Activated CD4-positive, alpha-beta T cell treated with anti-CD3 and anti-CD28 coated beads for 36 hours (primary cell): ENCODE data around the gene PVRIG. TPM values are rescaled to one million over a fixed set of nuclear protein-coding genes. Genes with fewer than 3 reads are reported as not detected.
"Not testable (repeated sequence)": the region's sequence is repeated elsewhere in the genome, so short reads cannot be mapped to it uniquely, and the experiment has no call there.

Experiments
- ATAC-seq: fragments of 200-7000 bp; cut with Tn5 transposase; one replicate; pipeline ENCODE4 v1.10.0; 2021; ENCODE audit warnings: mild to moderate bottlenecking, moderate library complexity
- CTCF ChIA-PET: fragments of 350-600 bp; sonication (Branson Sonifier 250); formaldehyde crosslinking; loops from one replicate; lab custom pipeline; 2021; ENCODE audit warnings: antibody characterized with exemption; lab: Charles Lee
- POLR2A ChIA-PET: fragments of 350-600 bp; sonication (Branson Sonifier 250); formaldehyde crosslinking; loops from one replicate; lab custom pipeline; 2021; ENCODE audit warnings: antibody characterized with exemption, inconsistent platforms; lab: Charles Lee
- DNase-seq: peaks from one replicate; pipeline ENCODE4 v3.0.0-alpha.2; 2020
- H3K27ac Mint-ChIP-seq: one replicate; pipeline ENCODE4 v1.8.0; 2021; ENCODE audit warnings: mixed read lengths
- H3K27me3 Mint-ChIP-seq: one replicate; pipeline ENCODE4 v1.8.0; 2021; ENCODE audit warnings: mixed read lengths
- H3K36me3 Mint-ChIP-seq: one replicate; pipeline ENCODE4 v1.8.0; 2021; ENCODE audit warnings: low read depth, mixed read lengths
- H3K4me1 Mint-ChIP-seq: one replicate; pipeline ENCODE4 v1.8.0; 2021; ENCODE audit warnings: mixed read lengths
- H3K4me3 Mint-ChIP-seq: one replicate; pipeline ENCODE4 v1.8.0; 2021; ENCODE audit warnings: mild to moderate bottlenecking, moderate library complexity, mixed read lengths
- H3K9me3 Mint-ChIP-seq: one replicate; pipeline ENCODE4 v1.8.0; 2021; ENCODE audit warnings: low read depth, mixed read lengths
- intact Hi-C, 2 experiments: fragments of 100-400 bp; cut with DNase I in 1 of 2; cut with micrococcal nuclease in 1 of 2; formaldehyde crosslinking; loops; one replicate each; pipeline versions ENCODE4 v1.14.2 to v1.15.1; 2022 to 2024; cut with DNase I, micrococcal nuclease
- total RNA-seq, 2 experiments: library from RNA; stranded (reverse); gene quantifications; one replicate each; pipeline ENCODE4 v1.2.3, GENCODE V29; 2021

Gene PVRIG
- total RNA-seq, 2 experiments from 2014 or later = 26.9 to 27.7 TPM

- Mint-ChIP-seq H3K27ac (peak overlapping the region; percentile 8), H3K4me1 (peaks cover 29% of the 10 kb centered on the region), H3K36me3 (peaks cover 52% of the 10 kb centered on the region)
- DNase-seq, H3K4me3 Mint-ChIP-seq, ATAC-seq, POLR2A ChIA-PET, H3K27me3 Mint-ChIP-seq, CTCF ChIA-PET, H3K9me3 Mint-ChIP-seq: not testable (repeated sequence)
- intact Hi-C loops = loop anchor here (5.0 kb wide), 2 partner anchors 93 to 213 kb away; no protein-coding TSS in a partner anchor
These were observed 5.1 kb downstream of the PVRIG start for GRCh38 chr7:100224891-100225290.

DNA sequence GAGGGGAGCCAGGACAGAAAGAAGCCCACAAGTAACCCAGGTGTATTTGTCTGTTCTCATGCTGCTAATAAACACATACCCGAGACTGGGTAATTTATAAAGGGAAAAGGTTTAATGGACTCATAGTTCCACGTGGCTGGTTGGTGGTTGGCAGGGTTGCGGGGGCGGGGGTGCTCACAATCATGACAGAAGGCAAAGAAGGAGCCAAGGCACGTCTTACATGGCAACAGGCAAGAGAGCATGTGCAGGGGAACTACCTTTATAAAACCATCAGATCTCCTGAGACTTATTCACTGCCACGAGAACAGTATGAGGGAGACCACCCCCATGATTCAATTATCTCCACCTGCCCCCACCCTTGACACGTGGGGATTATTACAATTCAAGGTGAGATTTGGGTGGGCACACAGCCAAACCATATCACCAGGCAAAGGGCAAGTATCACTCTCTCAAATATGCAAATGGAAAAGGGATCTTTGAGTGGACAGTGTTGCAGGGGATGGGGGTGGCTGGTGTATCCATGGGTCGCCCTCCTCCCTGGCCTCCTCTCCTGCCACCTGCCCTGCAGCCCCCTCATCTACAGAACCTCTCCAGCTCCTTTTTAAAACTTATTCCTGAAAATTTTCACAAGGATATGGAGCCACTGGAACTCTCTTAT lies 15.0 kb downstream of the PVRIG start:
- CTCF ChIA-PET = interaction anchor here (0.6 to 0.9 kb wide), 2 partner anchors 181 to 378 kb away, joined by 3 read pairs; partner anchors contain the start of gene MOSPD3
- Mint-ChIP-seq H3K4me1 (peaks cover 19% of the 10 kb centered on the region), H3K27ac (peak overlapping the region; percentile 63), H3K36me3 (peaks cover 28% of the 10 kb centered on the region)
- H3K27me3 Mint-ChIP-seq, intact Hi-C loops, H3K9me3 Mint-ChIP-seq, POLR2A ChIA-PET, H3K4me3 Mint-ChIP-seq: not testable (repeated sequence)
- ATAC-seq (peak; percentile 35), DNase-seq (peak; percentile 77)

- peak; percentile 13 for ATAC-seq
- peak overlapping the region; percentile 47 for H3K27ac Mint-ChIP-seq
- H3K27me3 Mint-ChIP-seq, H3K9me3 Mint-ChIP-seq, CTCF ChIA-PET, H3K4me3 Mint-ChIP-seq, intact Hi-C loops, H3K36me3 Mint-ChIP-seq, POLR2A ChIA-PET: not testable (repeated sequence)
- peaks cover 33% of the 10 kb centered on the region for H3K4me1 Mint-ChIP-seq
- DNase-seq = peak; percentile 33
These were observed 20.2 kb downstream of the PVRIG start for GRCh38 chr7:100239975-100240374.

DNA sequence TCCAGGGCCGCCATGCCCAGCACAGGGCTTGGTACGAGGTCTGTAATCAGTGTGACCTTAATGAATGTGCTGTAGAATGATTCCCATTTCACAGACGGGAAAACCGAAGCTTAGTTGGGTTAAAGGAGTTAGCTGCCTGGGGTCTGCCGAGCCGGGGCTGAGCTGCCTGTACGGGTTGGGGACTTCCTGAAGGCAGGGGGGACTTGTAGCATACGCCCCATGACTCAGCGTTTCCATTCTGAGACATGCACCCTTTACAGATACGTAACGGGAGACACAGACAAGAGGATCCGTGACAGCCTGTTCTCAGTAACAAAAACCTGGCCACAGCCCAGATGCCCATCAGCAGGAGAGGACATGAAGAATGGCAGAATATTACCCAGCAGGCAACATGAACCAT lies 23.6 kb downstream of the PVRIG start:
- H3K36me3 Mint-ChIP-seq, H3K9me3 Mint-ChIP-seq, POLR2A ChIA-PET, intact Hi-C loops, CTCF ChIA-PET, H3K27me3 Mint-ChIP-seq: not testable (repeated sequence)
- peak; percentile 86 for DNase-seq
- H3K4me1 Mint-ChIP-seq = peaks cover 29% of the 10 kb centered on the region
- ATAC-seq = peak; percentile 91
- peak overlapping the region; percentile 86 for H3K27ac Mint-ChIP-seq
- peak overlapping the region; percentile 7 for H3K4me3 Mint-ChIP-seq

GRCh38 chr7:100244988-100245605 lies 25.3 kb downstream of the PVRIG start:
- DNase-seq, H3K27me3 Mint-ChIP-seq, H3K9me3 Mint-ChIP-seq, POLR2A ChIA-PET, H3K36me3 Mint-ChIP-seq, intact Hi-C loops, ATAC-seq, H3K4me3 Mint-ChIP-seq, CTCF ChIA-PET, H3K27ac Mint-ChIP-seq: not testable (repeated sequence)
- peaks cover 23% of the 10 kb centered on the region for H3K4me1 Mint-ChIP-seq

DNA sequence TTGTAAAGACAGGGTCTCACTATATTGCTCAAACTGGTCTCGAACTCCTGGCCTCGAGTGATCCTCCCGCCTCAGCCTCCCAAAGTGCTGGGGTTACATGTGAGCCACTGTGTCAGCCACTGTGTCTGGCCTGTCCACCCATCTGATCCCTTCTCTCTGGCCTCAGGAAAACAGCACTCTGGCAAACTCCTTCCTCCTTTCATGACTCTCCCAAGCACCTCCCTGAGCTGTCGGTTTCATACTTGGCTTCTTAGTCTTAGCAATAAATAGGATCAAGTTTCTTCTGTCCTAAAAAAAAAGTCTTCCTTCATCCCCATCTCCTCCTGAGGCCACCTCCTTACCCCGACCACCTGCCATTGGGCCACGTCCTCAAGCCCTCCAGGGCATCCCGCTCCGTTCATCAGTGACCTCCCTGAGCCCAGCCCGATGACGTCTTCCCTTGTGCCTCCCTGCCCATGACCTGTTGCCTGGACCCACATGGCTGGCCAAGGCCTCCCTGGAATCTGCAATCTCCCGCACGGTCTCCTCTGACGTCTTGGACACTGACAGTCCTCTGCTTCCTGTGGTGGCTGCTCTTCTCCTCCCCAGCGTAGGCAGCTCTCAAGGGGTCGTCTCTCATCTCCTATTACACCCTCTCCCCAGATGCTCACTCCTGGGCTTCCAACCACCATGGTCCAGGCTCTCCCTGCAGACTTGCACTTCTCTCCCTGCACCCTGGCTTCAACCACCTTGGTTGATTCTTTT lies 26.5 kb downstream of the PVRIG start:
- intact Hi-C loops, H3K9me3 Mint-ChIP-seq, H3K27me3 Mint-ChIP-seq, CTCF ChIA-PET, ATAC-seq, DNase-seq, H3K36me3 Mint-ChIP-seq, H3K4me3 Mint-ChIP-seq, POLR2A ChIA-PET: not testable (repeated sequence)
- Mint-ChIP-seq H3K4me1 (peaks cover 21% of the 10 kb centered on the region), H3K27ac (peak overlapping the region; percentile 0)

DNA sequence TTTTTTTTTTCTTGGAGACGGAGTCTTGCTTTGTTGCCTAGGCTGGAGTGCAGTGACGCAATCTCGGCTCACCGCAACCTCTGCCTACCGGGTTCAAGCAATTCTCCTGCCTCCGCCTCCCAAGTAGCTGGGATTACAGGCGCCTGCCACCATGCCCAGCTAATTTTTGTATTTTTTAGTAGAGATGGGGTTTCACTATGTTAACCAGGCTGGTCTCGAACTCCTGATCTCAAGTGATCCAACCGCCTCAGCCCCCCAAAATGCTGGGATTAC lies 27.1 kb downstream of the PVRIG start:
- DNase-seq, ATAC-seq, intact Hi-C loops, POLR2A ChIA-PET, H3K27me3 Mint-ChIP-seq, H3K27ac Mint-ChIP-seq, CTCF ChIA-PET, H3K36me3 Mint-ChIP-seq, H3K9me3 Mint-ChIP-seq, H3K4me3 Mint-ChIP-seq: not testable (repeated sequence)
- peaks cover 21% of the 10 kb centered on the region for H3K4me1 Mint-ChIP-seq

- H3K27ac Mint-ChIP-seq = no peak overlapping the region
- ATAC-seq = no peak
- peaks cover 21% of the 10 kb centered on the region for H3K4me1 Mint-ChIP-seq
- intact Hi-C loops = no loop called here
- H3K36me3 Mint-ChIP-seq = no peaks in the 10 kb centered on the region
- no peak overlapping the region for H3K4me3 Mint-ChIP-seq
- no peaks in the 10 kb centered on the region for H3K9me3 Mint-ChIP-seq
- DNase-seq = no peak
- POLR2A ChIA-PET = no interaction called here
- CTCF ChIA-PET = no interaction called here
- H3K27me3 Mint-ChIP-seq = no peaks in the 10 kb centered on the region
These were observed 27.5 kb downstream of the PVRIG start for GRCh38 chr7:100247152-100247757.

- ATAC-seq (no peak), DNase-seq (no peak)
- POLR2A ChIA-PET = no interaction called here
- CTCF ChIA-PET = no interaction called here
- intact Hi-C loops = no loop called here
- H3K4me1 Mint-ChIP-seq = peaks cover 10% of the 10 kb centered on the region
- no peak overlapping the region for H3K4me3 Mint-ChIP-seq
- H3K27ac Mint-ChIP-seq = no peak overlapping the region
- H3K36me3 Mint-ChIP-seq = no peaks in the 10 kb centered on the region
- H3K9me3 Mint-ChIP-seq = no peaks in the 10 kb centered on the region
- no peaks in the 10 kb centered on the region for H3K27me3 Mint-ChIP-seq
These were observed 28.7 kb downstream of the PVRIG start for GRCh38 chr7:100248483-100248882.

DNA sequence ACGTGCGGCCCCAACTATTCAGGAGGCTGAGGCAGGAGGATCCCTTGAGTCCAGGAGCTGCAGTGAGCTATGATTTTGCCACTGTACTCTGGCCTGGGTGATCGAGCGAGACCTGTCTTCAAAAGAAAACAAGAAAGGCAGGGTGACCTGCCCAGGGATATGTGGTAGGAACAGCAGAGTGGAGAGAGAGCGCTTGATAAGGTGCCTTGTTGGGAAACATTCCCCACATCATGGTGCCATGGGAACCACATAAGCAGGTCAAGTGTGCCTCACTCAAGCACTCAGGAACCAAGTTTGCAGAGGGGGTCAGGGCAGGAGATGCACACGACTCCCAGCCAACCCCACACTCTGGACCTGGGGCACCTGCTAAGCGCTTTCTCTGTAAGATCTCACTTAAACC lies 37.3 kb downstream of the PVRIG start:
- ChIA-PET POLR2A (interaction anchor here (0.7 kb wide), 1 partner anchor 309 kb away, joined by 4 read pairs; no protein-coding TSS in a partner anchor), CTCF (no interaction called here)
- no peak for ATAC-seq
- H3K27ac Mint-ChIP-seq = no peak overlapping the region
- no peaks in the 10 kb centered on the region for H3K9me3 Mint-ChIP-seq
- H3K4me3 Mint-ChIP-seq = no peak overlapping the region
- no peaks in the 10 kb centered on the region for H3K4me1 Mint-ChIP-seq
- no peaks in the 10 kb centered on the region for H3K27me3 Mint-ChIP-seq
- no peak for DNase-seq
- no peaks in the 10 kb centered on the region for H3K36me3 Mint-ChIP-seq
- intact Hi-C loops = no loop called here

DNA sequence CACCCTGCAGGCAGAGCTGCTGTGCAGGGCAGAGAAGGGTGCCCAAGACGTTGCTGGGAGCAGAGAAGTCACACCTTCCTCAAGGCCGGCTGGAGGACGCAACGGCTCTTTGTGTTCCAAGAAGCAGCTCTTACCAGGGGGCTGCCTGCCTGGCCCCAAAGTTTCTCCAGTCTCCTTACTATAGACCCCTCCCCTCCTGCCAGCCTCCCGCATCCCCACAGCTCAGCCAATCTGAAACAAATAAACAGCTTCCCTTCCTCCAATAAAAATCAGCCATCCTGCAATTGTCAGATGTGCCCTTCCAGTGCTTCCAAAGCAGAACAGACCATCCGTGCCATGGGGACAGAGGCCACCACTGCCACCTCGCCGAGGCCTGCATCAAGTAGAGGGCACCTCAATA lies 40.2 kb downstream of the PVRIG start:
- CTCF ChIA-PET, H3K4me1 Mint-ChIP-seq, intact Hi-C loops, H3K27me3 Mint-ChIP-seq, DNase-seq, ATAC-seq, H3K27ac Mint-ChIP-seq, H3K36me3 Mint-ChIP-seq, H3K9me3 Mint-ChIP-seq, H3K4me3 Mint-ChIP-seq, POLR2A ChIA-PET: not testable (repeated sequence)
